Measurements from ENCODE around the gene NR1H4.

Gene NR1H4

GRCh38 chr12:100493396-100494012 lies 19.8 kb downstream of the NR1H4 start:
- TF ChIP-seq CTCF (IDR thresholded peaks at IDR 0.05; ENCODE audit: low read depth, low read length, missing control alignments): no peak
- H3K4me3 ChIP-seq (ENCODE audit: low read depth, low read length): no peak overlapping the region
- no peaks in the 10 kb centered on the region for H3K36me3 ChIP-seq (replicated peaks)
- no peaks in the 10 kb centered on the region for H3K27me3 ChIP-seq (replicated peaks)
- DNase-seq: no peak
- H3K27ac ChIP-seq: no peak overlapping the region
- in situ Hi-C loops (cut with HindIII; ENCODE audit: low pct_ligation_motif_present, low sequenced_read_pairs): no loop called here

GRCh38 chr12:100494026-100494425 lies 20.4 kb downstream of the NR1H4 start:
- Histone ChIP-seq H3K4me3 (ENCODE audit: low read depth, low read length) (no peak overlapping the region), H3K36me3 (replicated peaks) (no peaks in the 10 kb centered on the region), H3K27ac (no peak overlapping the region), H3K27me3 (replicated peaks) (no peaks in the 10 kb centered on the region)
- no peak for TF ChIP-seq CTCF (IDR thresholded peaks at IDR 0.05; ENCODE audit: low read depth, low read length, missing control alignments)
- in situ Hi-C loops (cut with HindIII; ENCODE audit: low pct_ligation_motif_present, low sequenced_read_pairs): no loop called here
- DNase-seq: no peak

GRCh38 chr12:100494538-100494937 lies 20.9 kb downstream of the NR1H4 start:
- no peak overlapping the region for H3K27ac ChIP-seq
- DNase-seq: no peak
- no peak for TF ChIP-seq CTCF (IDR thresholded peaks at IDR 0.05; ENCODE audit: low read depth, low read length, missing control alignments)
- in situ Hi-C loops (cut with HindIII; ENCODE audit: low pct_ligation_motif_present, low sequenced_read_pairs): no loop called here
- no peaks in the 10 kb centered on the region for H3K36me3 ChIP-seq (replicated peaks)
- no peak overlapping the region for H3K4me3 ChIP-seq (ENCODE audit: low read depth, low read length)
- no peaks in the 10 kb centered on the region for H3K27me3 ChIP-seq (replicated peaks)

- in situ Hi-C loops (cut with HindIII; ENCODE audit: low pct_ligation_motif_present, low sequenced_read_pairs): no loop called here
- DNase-seq: no peak
Observed at GRCh38 chr12:100497105-100497795, 23.6 kb downstream of the NR1H4 start.

GRCh38 chr12:100498141-100498540 lies 24.5 kb downstream of the NR1H4 start:
- no peak overlapping the region for H3K4me3 ChIP-seq (ENCODE audit: low read depth, low read length)
- H3K27me3 ChIP-seq (replicated peaks): no peaks in the 10 kb centered on the region
- H3K27ac ChIP-seq: no peak overlapping the region
- no peak for TF ChIP-seq CTCF (IDR thresholded peaks at IDR 0.05; ENCODE audit: low read depth, low read length, missing control alignments)
- in situ Hi-C loops (cut with HindIII; ENCODE audit: low pct_ligation_motif_present, low sequenced_read_pairs): no loop called here
- no peaks in the 10 kb centered on the region for H3K36me3 ChIP-seq (replicated peaks)
- no peak for DNase-seq

More at GRCh38 chr12:100497105-100497795, 23.6 kb downstream of the NR1H4 start:
- Histone ChIP-seq H3K36me3 (replicated peaks) (no peaks in the 10 kb centered on the region), H3K27me3 (replicated peaks) (no peaks in the 10 kb centered on the region), H3K27ac (no peak overlapping the region), H3K4me3 (ENCODE audit: low read depth, low read length) (no peak overlapping the region)
- no peak for TF ChIP-seq CTCF (IDR thresholded peaks at IDR 0.05; ENCODE audit: low read depth, low read length, missing control alignments)
